K562 (cell line): ENCODE data around the gene PARD3B. TPM values are rescaled to one million over a fixed set of nuclear protein-coding genes. Genes with fewer than 3 reads are reported as not detected.

Experiments used
- ATAC-seq: fragments of 200-7000 bp; cut with Tn5 transposase; 3 replicates; pipeline ENCODE4 v1.9.1; 2020; ENCODE audit warnings: moderate library complexity
- BruUV-seq: library from RNA; stranded (reverse); fragments of 400-500 nt; replicated peaks from 2 replicates; lab custom pipeline; 2021; lab: Mats Ljungman, UMichigan
- CTCF ChIA-PET: fragments of 300-600 bp; formaldehyde crosslinking; extraction: SDS; loops from one replicate; lab custom pipeline; 2021; ENCODE audit warnings: low intra/inter-chr PET ratio; lab: Yijun Ruan, JAX
- POLR2A ChIA-PET: fragments of 300-600, 350-650 bp; sonication (Branson Sonifier 250); formaldehyde crosslinking; extraction: SDS; loops from one replicate; lab custom pipeline; 2021; ENCODE audit warnings: antibody characterized with exemption, inconsistent platforms; lab: Yijun Ruan, JAX
- DNase-seq, 4 experiments: peaks; one replicate each; pipeline versions ENCODE4 v3.0.0 to v3.0.0-alpha.2; 2011 to 2018; ENCODE audit warnings: low spot score in 3 of 4, mixed read lengths in 3 of 4; ENCODE audit errors: extremely low read depth in 1 of 4
- FAIRE-seq: peaks from 2 replicates; lab custom pipeline; 2011; peaks lifted over from hg19 to GRCh38; lab: Jason Lieb, UNC
- H2AFZ ChIP-seq: 2 replicates; pipeline ENCODE4 v1.6.0; 2011; ENCODE audit warnings: low read depth, low read length, control low read depth, inconsistent platforms
- H3K27ac ChIP-seq: fragments of 200-600 bp; 3 replicates; pipeline ENCODE4 v1.8.0; 2011; ENCODE audit warnings: low read depth, mild to moderate bottlenecking, control low read depth, inconsistent platforms, low read length, moderate library complexity, mixed read lengths; ENCODE audit errors: extremely low read depth
- H3K27me3 ChIP-seq, 2 experiments: fragments of 300-600 bp in 1 of 2; 2 replicates in 1 of 2; 3 replicates in 1 of 2; pipeline versions ENCODE4 v1.6.0 to v1.8.0; 2011; ENCODE audit warnings: inconsistent platforms in 2 of 2, low read length in 2 of 2, mild to moderate bottlenecking in 1 of 2, mixed read lengths in 1 of 2, moderate library complexity in 1 of 2; ENCODE audit not compliant: control insufficient read depth in 2 of 2, insufficient read depth in 2 of 2
- H3K36me3 ChIP-seq: fragments of 300-600 bp; 3 replicates; pipeline ENCODE4 v1.8.0; 2011; ENCODE audit warnings: mild to moderate bottlenecking, low read length, inconsistent platforms; ENCODE audit not compliant: control insufficient read depth, insufficient read depth
- H3K4me1 ChIP-seq, 2 experiments: fragments of 200-600 bp in 1 of 2; replicated peaks in 1 of 2; 2 replicates in 1 of 2; 3 replicates in 1 of 2; pipeline versions ENCODE4 v1.5.1 to v1.8.0; 2011; ENCODE audit warnings: inconsistent platforms in 2 of 2, low read length in 2 of 2, mild to moderate bottlenecking in 1 of 2, mixed read lengths in 1 of 2, moderate library complexity in 1 of 2; ENCODE audit not compliant: control insufficient read depth in 2 of 2, insufficient read depth in 2 of 2
- H3K4me2 ChIP-seq: 2 replicates; pipeline ENCODE4 v1.6.1; 2011; ENCODE audit warnings: low read length, control low read depth, inconsistent platforms, mixed read lengths; ENCODE audit not compliant: insufficient read depth
- H3K4me3 ChIP-seq: fragments of 200-600 bp; sonication (generic), shearing (Covaris generic); 2 replicates; pipeline ENCODE4 v1.5.1; 2016; ENCODE audit warnings: control low read depth, inconsistent platforms
- H3K79me2 ChIP-seq: fragments of 200-600 bp; 3 replicates; pipeline ENCODE4 v1.8.0; 2011; ENCODE audit warnings: low read length, inconsistent platforms; ENCODE audit not compliant: control insufficient read depth, insufficient read depth
- H3K9ac ChIP-seq, 2 experiments: 2 replicates each; pipeline versions ENCODE4 v1.6.0 to v1.6.1; 2011; ENCODE audit warnings: low read depth in 2 of 2, low read length in 2 of 2, control low read depth in 1 of 2, inconsistent platforms in 1 of 2, mild to moderate bottlenecking in 1 of 2, mixed read lengths in 1 of 2; ENCODE audit not compliant: insufficient read depth in 1 of 2
- H3K9me1 ChIP-seq: one replicate; pipeline ENCODE4 v1.6.0; 2011; ENCODE audit warnings: inconsistent platforms, mild to moderate bottlenecking, low read length, moderate library complexity; ENCODE audit not compliant: control insufficient read depth, insufficient read depth
- H3K9me3 ChIP-seq: replicated peaks from 2 replicates; pipeline ENCODE4 v1.5.1; 2011; ENCODE audit warnings: low read depth, low read length, inconsistent platforms; ENCODE audit not compliant: control insufficient read depth, insufficient read depth
- H4K20me1 ChIP-seq: replicated peaks from 2 replicates; pipeline ENCODE4 v1.6.1; 2011; ENCODE audit warnings: low read length, inconsistent platforms, mixed read lengths; ENCODE audit not compliant: control insufficient read depth, insufficient read depth
- ATF3 ChIP-seq, 2 experiments: fragments of 450-650 bp in 1 of 2; sonication (generic) in 1 of 2; formaldehyde crosslinking in 1 of 2; IDR thresholded peaks in 1 of 2; conservative IDR thresholded peaks in 1 of 2; 2 replicates each; pipeline versions ENCODE4 v1.6.1 to v1.8.1; 2016 to 2023; ENCODE audit warnings: mild to moderate bottlenecking in 2 of 2, moderate library complexity in 2 of 2, inconsistent platforms in 1 of 2, missing genetic modification reagents in 1 of 2
- CBFB ChIP-seq: sonication (generic); formaldehyde crosslinking; IDR thresholded peaks from 2 replicates; pipeline ENCODE4 v1.4.0; 2020; ENCODE audit warnings: mild to moderate bottlenecking, missing genetic modification reagents
- CEBPG ChIP-seq, 3 experiments: fragments of 200-800 bp in 1 of 3; sonication (Bioruptor generic) in 1 of 3; sonication (generic) in 1 of 3; formaldehyde crosslinking in 1 of 3; IDR thresholded peaks in 2 of 3; conservative IDR thresholded peaks in 1 of 3; 2 replicates each; pipeline versions ENCODE4 v1.6.1 to v1.8.0; 2016 to 2022; ENCODE audit warnings: missing compliant biosample characterization in 2 of 3, missing genetic modification characterization in 2 of 3, mild to moderate bottlenecking in 1 of 3, missing genetic modification reagents in 1 of 3
- ELF2 ChIP-seq: fragments of 250-450 bp; sonication (Bioruptor Pico); IDR thresholded peaks from 2 replicates; pipeline ENCODE4 v1.5.0; 2021; ENCODE audit warnings: mild to moderate bottlenecking
- FOSL1 ChIP-seq: fragments of 200-800 bp; sonication (Bioruptor generic); conservative IDR thresholded peaks from 2 replicates; pipeline ENCODE4 v1.6.1; 2016; ENCODE audit warnings: missing genetic modification characterization, missing compliant biosample characterization
- MCM7 ChIP-seq, 2 experiments: fragments of 450-650 bp; IDR thresholded peaks; 2 replicates each; pipeline ENCODE4 v1.6.1; 2016 to 2018
- NR4A1 ChIP-seq, 2 experiments: fragments of 250-450 bp in 1 of 2; fragments of 450-650 bp in 1 of 2; sonication (Bioruptor Pico) in 1 of 2; IDR thresholded peaks; 2 replicates each; pipeline versions ENCODE4 v1.4.0 to v1.6.1; 2016 to 2020; ENCODE audit warnings: mild to moderate bottlenecking in 2 of 2, missing compliant biosample characterization in 1 of 2, missing genetic modification characterization in 1 of 2, moderate library complexity in 1 of 2
- PHB ChIP-seq: fragments of 250-450 bp; sonication (Bioruptor Pico); IDR thresholded peaks from 2 replicates; pipeline ENCODE4 v1.5.0; 2021
- SFPQ ChIP-seq: fragments of 200-400 bp; formaldehyde crosslinking; IDR thresholded peaks from 2 replicates; pipeline ENCODE4 v1.6.1; 2017; ENCODE audit warnings: mild to moderate bottlenecking, low read depth, low read length, moderate library complexity
- SOX6 ChIP-seq: fragments of 450-650 bp; IDR thresholded peaks from 2 replicates; pipeline ENCODE4 v1.6.1; 2014; ENCODE audit warnings: mild to moderate bottlenecking
- ZEB2 ChIP-seq: fragments of 450-650 bp; IDR thresholded peaks from 2 replicates; pipeline ENCODE4 v1.6.1; 2016
- ZFP36 ChIP-seq: fragments of 150-350 bp; IDR thresholded peaks from 2 replicates; pipeline ENCODE4 v1.6.1; 2018; ENCODE audit warnings: low read length, low read depth; ENCODE audit not compliant: partially characterized antibody
- ZNF174 ChIP-seq: fragments of 250-450 bp; sonication (Bioruptor Pico); IDR thresholded peaks from 2 replicates; pipeline ENCODE4 v1.4.0; 2020; ENCODE audit warnings: mild to moderate bottlenecking
- ZNF184 ChIP-seq: sonication (generic); formaldehyde crosslinking; IDR thresholded peaks from 2 replicates; pipeline ENCODE4 v1.5.0; 2020; ENCODE audit warnings: missing genetic modification reagents
- ZNF512 ChIP-seq: IDR thresholded peaks from 2 replicates; pipeline ENCODE4 v1.6.1; 2016; ENCODE audit warnings: missing genetic modification characterization, missing compliant biosample characterization
- WGBS: fragments of 100-300 bp; shearing (Covaris generic); methylation state at CpG from one replicate; pipeline ENCODE4 v1.1.6; 2016; ENCODE audit warnings: low coverage, mixed read lengths; ENCODE audit not compliant: insufficient coverage; ENCODE audit errors: missing lambda C conversion rate; 5-methylcytosine and 5-hydroxymethylcytosine counted together
- in situ Hi-C: fragments of 300-500 bp; cut with MboI; formaldehyde crosslinking; loops from 4 replicates; pipeline ENCODE4 v1.15.0; 2018; ENCODE audit warnings: inconsistent platforms, mixed read lengths
- intact Hi-C: fragments of 100-400 bp; cut with micrococcal nuclease; formaldehyde crosslinking; loops from 2 replicates; pipeline ENCODE4 v1.14.2; 2022
- polyA plus RNA-seq, 8 experiments: library from polyadenylated mRNA; depleted of rRNA in 4 of 8; stranded (reverse) in 5 of 8; unstranded in 3 of 8; fragments of >200 nt; fragmentation: Nextera tagmentation in 2 of 8; fragmentation: Illumina TruSeq in 1 of 8; extraction: Ambion mirVana in 2 of 8; extraction: Trizol in 1 of 8; gene quantifications; 2 replicates each; pipeline versions ENCODE4 v1.2.1 to v1.2.3, GENCODE V29; 2011 to 2014; ENCODE audit warnings: inconsistent platforms in 1 of 8, missing spikeins in 1 of 8
- total RNA-seq, 7 experiments: library from RNA; depleted of rRNA in 6 of 7; stranded (reverse); fragments of >200 nt in 6 of 7; fragmentation: Illumina TruSeq in 2 of 7; extraction: Trizol in 2 of 7; gene quantifications; 2 replicates each; pipeline versions ENCODE4 v1.2.1 to v1.2.3, GENCODE V29; 2011 to 2021; ENCODE audit warnings: low replicate concordance in 1 of 7

Gene PARD3B
- total and polyA plus RNA-seq, 9 of the 15 experiments (the other 6 are each of a cell fraction or from before 2014, with no cell fraction given), result 0.15 to 3.0 (median 1.1) TPM

GRCh38 chr2:205232086-205232485 lies 686.8 kb downstream of the PARD3B start (continued):
- no peak for TF ChIP-seq SFPQ
- no peak for TF ChIP-seq ZNF174 (CRISPR knock-in tag)
- no peak for TF ChIP-seq CBFB (CRISPR knock-in tag)
- TF ChIP-seq FOSL1 (tag), result no peak
- TF ChIP-seq MCM7 (IDR thresholded peaks at IDR 0.05), result no peak
- no peak for TF ChIP-seq ZFP36

GRCh38 chr2:205235434-205235833 lies 690.2 kb downstream of the PARD3B start:
- WGBS, result 11% methylated on average over 1 of the region's 1 CpG
- no peaks in the 10 kb centered on the region for H3K4me1 ChIP-seq
- H3K27me3 ChIP-seq, result no peaks in the 10 kb centered on the region
- intact Hi-C loops, result no loop called here
- H4K20me1 ChIP-seq, result no peaks in the 10 kb centered on the region
- ChIA-PET POLR2A (no interaction called here), CTCF (no interaction called here)
- in situ Hi-C loops, result no loop called here
- no peak overlapping the region for H2AFZ ChIP-seq
- no peak overlapping the region for H3K4me2 ChIP-seq
- no peak for DNase-seq
- no peak overlapping the region for H3K27ac ChIP-seq
- ATAC-seq, result peak; percentile 52
- no peaks in the 10 kb centered on the region for H3K36me3 ChIP-seq
- no peaks in the 10 kb centered on the region for H3K79me2 ChIP-seq
- FAIRE-seq, result no peak
- H3K9me1 ChIP-seq, result no peaks in the 10 kb centered on the region
- H3K9me3 ChIP-seq, result no peaks in the 10 kb centered on the region
- H3K4me3 ChIP-seq, result no peak overlapping the region
- no peak overlapping the region for H3K9ac ChIP-seq
- BruUV-seq, result no TSS peak
- TF ChIP-seq NR4A1 (CRISPR knock-in tag; IDR thresholded peaks at IDR 0.05) (no peak), NR4A1 (tag; IDR thresholded peaks at IDR 0.05) (no peak), ZNF184 (CRISPR knock-in tag) (no peak), ZEB2 (peak; percentile 43; the same call in 1 of the 2 replicates), FOSL1 (tag) (peak; percentile 57), ZNF512 (tag) (no peak), SOX6 (0 out of 2 replicates have a peak, but pooled peaks have one; percentile 40), ELF2 (CRISPR knock-in tag) (no peak), ATF3 (IDR thresholded peaks at IDR 0.05) (peak; percentile 60; the same call in 1 of the 2 replicates), ATF3 (CRISPR knock-in tag; conservative IDR thresholded peaks at IDR 0.05) (no peak), PHB (CRISPR knock-in tag) (no peak), CEBPG (CRISPR knock-in tag; IDR thresholded peaks at IDR 0.05) (no peak), CEBPG (tag; conservative IDR thresholded peaks at IDR 0.05 in 1 of 2, IDR thresholded peaks at IDR 0.05 in 1 of 2) (peak; percentile 79 to 82)
